Thymus (tissue), 11 donors: ENCODE measurements around the gene NCR2. TPM values are rescaled to one million over a fixed set of nuclear protein-coding genes. Genes with fewer than 3 reads are reported as not detected.

Source experiments
- DNase-seq, 9 donors: peaks; one replicate each; pipeline ENCODE4 v3.0.0-alpha.2; 2013; ENCODE audit warnings: low spot score in 9 of 9, low read depth in 6 of 9, missing footprints in 1 of 9
- H3K27ac ChIP-seq, 2 donors: one replicate each; pipeline ENCODE4 v1.5.1; 2013; ENCODE audit warnings: control low read depth in 1 of 2, low read depth in 1 of 2, low read length in 1 of 2, mild to moderate bottlenecking in 1 of 2, moderate library complexity in 1 of 2
- H3K27me3 ChIP-seq, 2 donors: one replicate each; pipeline ENCODE4 v1.5.1; 2013; ENCODE audit warnings: low read length in 1 of 2; ENCODE audit not compliant: control insufficient read depth in 2 of 2, insufficient read depth in 1 of 2
- H3K36me3 ChIP-seq, 2 donors: one replicate each; pipeline ENCODE4 v1.5.1; 2013; ENCODE audit warnings: low read length in 1 of 2, mild to moderate bottlenecking in 1 of 2, moderate library complexity in 1 of 2; ENCODE audit not compliant: control insufficient read depth in 2 of 2, insufficient read depth in 2 of 2
- H3K4me1 ChIP-seq, 2 donors: one replicate each; pipeline ENCODE4 v1.5.1; 2013; ENCODE audit warnings: low read length in 2 of 2; ENCODE audit not compliant: control insufficient read depth in 2 of 2, insufficient read depth in 2 of 2
- H3K4me3 ChIP-seq, 2 donors: one replicate each; pipeline ENCODE4 v1.5.1; 2013; ENCODE audit warnings: low read length in 2 of 2, control low read depth in 1 of 2, mild to moderate bottlenecking in 1 of 2
- H3K9me3 ChIP-seq, 2 donors: one replicate each; pipeline ENCODE4 v1.5.1; 2013; ENCODE audit warnings: low read length in 1 of 2, mild to moderate bottlenecking in 1 of 2; ENCODE audit not compliant: control insufficient read depth in 2 of 2, insufficient read depth in 1 of 2
- whole genome bisulfite sequencing: extraction: QIAGEN DNeasy Blood & Tissue Kit; methylation state at CpG from one replicate; pipeline ENCODE4 v1.1.7; 2013; 5-methylcytosine and 5-hydroxymethylcytosine counted together
- polyA plus RNA-seq: library from polyadenylated mRNA; stranded (reverse); fragments of 200-250 nt; gene quantifications from one replicate; pipeline ENCODE4 v1.2.3, GENCODE V29; 2013
- total RNA-seq: library from RNA; stranded (reverse); fragments of 120-200 nt; gene quantifications from one replicate; pipeline ENCODE4 v1.2.4, GENCODE V29; 2013
- donor health status: healthy.

NCR2 gene
- total and polyA plus RNA-seq, 2 donors: not detected

DNA sequence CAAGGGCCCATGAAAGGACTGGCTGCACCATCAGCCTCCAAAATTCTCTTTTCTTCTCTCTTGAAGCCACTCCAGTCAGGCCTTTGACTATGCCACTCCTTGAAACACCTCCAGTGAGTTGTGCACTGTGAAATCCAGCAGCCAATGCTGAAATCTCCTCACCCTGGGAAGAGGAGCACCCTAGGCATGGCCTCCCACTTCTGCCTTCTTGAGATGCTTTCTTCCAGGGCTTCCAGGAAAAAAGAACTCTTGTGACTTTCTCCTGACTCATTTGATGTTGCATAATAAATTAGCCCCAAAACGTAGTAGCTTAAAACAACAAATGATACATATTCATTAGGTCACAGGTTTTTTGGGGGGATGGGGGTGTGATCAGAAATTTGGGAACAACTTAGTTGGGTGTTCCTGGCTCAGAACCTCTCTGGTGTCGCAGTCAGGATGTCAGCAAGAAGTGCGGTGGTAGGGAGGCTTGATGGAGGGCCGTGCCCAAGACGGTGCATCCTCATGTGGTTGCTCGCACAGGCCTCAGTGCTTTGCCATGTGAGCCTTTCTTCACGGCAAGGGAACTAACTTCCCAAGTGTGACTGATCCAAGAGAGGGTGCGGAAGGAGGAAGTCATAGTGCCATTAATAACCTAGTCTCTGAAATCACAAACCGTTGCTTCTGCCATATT, 12.1 kb downstream of the NCR2 start:
- Histone ChIP-seq H3K27ac (no peak overlapping the region), H3K36me3 (no peaks in the 10 kb centered on the region), H3K9me3 (no peaks in the 10 kb centered on the region), H3K4me3 (no peak overlapping the region), H3K4me1 (peaks cover 22 to 29% of the 10 kb centered on the region in 2 donors), H3K27me3 (no peaks in the 10 kb centered on the region)
- WGBS: 91% methylated on average over 9 of the region's 9 CpGs
- DNase-seq: no peak

DNA sequence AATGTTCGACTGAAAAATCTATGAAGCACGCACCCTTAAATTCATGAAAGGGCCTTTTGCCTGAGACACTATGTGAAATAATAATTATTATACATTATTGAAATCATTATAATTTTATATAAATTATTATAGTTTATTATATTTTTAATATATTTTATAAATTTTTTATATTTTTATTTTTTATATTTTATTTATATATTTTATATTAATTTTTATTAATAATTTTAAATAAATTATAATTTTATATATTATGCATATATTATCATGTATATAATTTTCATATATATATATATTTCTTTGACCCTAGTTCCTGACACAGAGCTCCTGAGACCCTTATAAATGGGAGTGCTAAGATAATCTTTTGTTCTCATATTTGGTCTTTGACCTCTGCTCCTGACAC, 13.5 kb downstream of the NCR2 start:
- 98% methylated on average over 2 of the region's 2 CpGs for whole genome bisulfite sequencing
- Histone ChIP-seq H3K4me1 (peaks cover 14 to 25% of the 10 kb centered on the region in 2 donors), H3K27ac (no peak overlapping the region), H3K27me3 (no peaks in the 10 kb centered on the region), H3K9me3 (no peaks in the 10 kb centered on the region), H3K36me3 (no peaks in the 10 kb centered on the region), H3K4me3 (no peak overlapping the region)
- DNase-seq: no peak

DNA sequence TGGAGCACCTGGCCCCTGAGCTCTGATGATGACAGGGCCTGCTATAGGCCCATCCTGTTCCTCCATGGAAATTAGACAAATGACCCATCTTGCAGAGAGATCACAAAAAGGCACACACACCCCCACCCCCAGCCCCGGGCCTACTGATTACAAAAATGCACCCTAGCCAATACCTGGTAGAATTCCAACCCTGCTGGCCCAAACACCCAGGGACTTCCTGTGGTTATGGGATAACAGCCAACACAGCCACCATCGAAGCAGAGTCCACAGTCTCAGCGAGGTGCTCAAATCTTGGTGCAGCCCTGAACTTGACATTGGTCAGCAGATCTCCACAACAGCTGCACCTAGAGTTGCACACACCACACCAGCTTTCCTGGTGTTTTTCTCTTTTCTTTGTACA, 17.0 kb downstream of the NCR2 start:
- DNase-seq: no peak
- Histone ChIP-seq H3K4me3 (no peak overlapping the region), H3K27me3 (no peaks in the 10 kb centered on the region), H3K4me1 (no peaks in the 10 kb centered on the region), H3K9me3 (no peaks in the 10 kb centered on the region), H3K36me3 (no peaks in the 10 kb centered on the region), H3K27ac (no peak overlapping the region)
- WGBS: 12% methylated on average over 3 of the region's 3 CpGs

DNA sequence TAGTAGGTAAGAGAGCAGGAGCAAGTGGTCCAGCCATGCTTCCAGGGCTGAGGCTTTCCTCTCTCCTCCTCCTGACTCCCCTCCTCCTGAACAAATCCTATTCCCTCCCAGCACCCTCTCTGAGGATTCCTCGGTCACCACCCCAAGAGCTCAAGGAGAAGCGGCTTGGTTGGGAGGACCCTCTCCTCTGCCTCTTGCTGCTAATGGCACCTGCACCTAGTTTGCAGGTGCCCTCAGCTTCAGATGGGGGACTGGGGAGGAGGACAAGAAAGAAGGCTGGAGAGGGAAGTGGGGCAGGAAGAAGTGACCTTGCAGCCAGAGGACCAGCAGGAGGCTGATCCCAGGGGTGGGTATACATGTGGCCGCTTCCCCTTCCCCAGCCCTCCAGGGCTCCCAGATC, 17.5 kb downstream of the NCR2 start:
- 96% methylated on average over 3 of the region's 3 CpGs for WGBS
- H3K4me3 ChIP-seq: no peak overlapping the region
- no peaks in the 10 kb centered on the region for H3K4me1 ChIP-seq
- no peaks in the 10 kb centered on the region for H3K27me3 ChIP-seq
- no peak for DNase-seq
- no peak overlapping the region for H3K27ac ChIP-seq
- no peaks in the 10 kb centered on the region for H3K9me3 ChIP-seq
- H3K36me3 ChIP-seq: no peaks in the 10 kb centered on the region

DNA sequence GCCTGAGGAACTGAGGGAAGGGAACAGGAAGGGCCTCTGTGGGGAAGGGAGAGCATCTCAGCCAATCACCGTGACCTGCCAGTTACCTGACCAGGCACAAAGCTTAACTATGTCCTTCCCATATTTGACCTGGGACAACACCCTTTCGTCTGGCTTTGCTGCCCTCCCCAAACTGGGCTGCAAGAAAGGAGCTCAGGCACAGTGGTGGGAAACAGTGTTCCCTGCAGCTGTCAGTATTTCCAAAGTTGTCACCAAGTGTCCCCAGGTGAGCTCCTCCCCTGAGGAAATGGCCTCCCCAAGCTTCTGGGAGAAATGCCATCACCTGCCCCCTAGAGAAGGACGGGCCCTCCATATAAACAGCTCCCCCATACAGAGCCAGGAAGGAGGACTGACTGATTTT, 17.9 kb downstream of the NCR2 start:
- no peaks in the 10 kb centered on the region for H3K36me3 ChIP-seq
- H3K4me1 ChIP-seq: no peaks in the 10 kb centered on the region
- no peaks in the 10 kb centered on the region for H3K9me3 ChIP-seq
- 96% methylated on average over 3 of the region's 3 CpGs for WGBS
- no peak overlapping the region for H3K27ac ChIP-seq
- DNase-seq: no peak
- H3K4me3 ChIP-seq: no peak overlapping the region
- H3K27me3 ChIP-seq: no peaks in the 10 kb centered on the region

DNA sequence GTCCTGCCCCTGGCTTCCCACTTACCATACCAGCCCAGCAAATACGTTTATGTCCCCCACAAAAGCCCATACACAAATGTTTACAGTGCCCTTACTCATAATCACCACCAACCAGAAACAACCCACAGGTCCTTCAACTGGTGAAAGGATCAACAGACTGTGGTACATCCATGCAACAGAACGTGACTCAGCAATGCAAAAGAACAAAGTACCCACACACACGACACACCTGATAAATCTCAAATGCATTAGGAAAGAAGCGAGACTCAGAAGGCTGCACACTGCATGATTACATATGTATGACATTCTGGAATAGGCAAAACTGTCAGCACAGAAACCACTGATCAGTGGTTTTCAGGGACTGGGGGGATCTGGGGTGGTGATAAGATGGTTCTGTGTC, 20.5 kb downstream of the NCR2 start:
- Histone ChIP-seq H3K4me1 (no peaks in the 10 kb centered on the region), H3K9me3 (peaks cover 4 to 11% of the 10 kb centered on the region in 2 donors), H3K27me3 (no peaks in the 10 kb centered on the region), H3K36me3 (no peaks in the 10 kb centered on the region), H3K4me3 (no peak overlapping the region), H3K27ac (no peak overlapping the region)
- no peak for DNase-seq
- WGBS: 89% methylated on average over 4 of the region's 4 CpGs

DNA sequence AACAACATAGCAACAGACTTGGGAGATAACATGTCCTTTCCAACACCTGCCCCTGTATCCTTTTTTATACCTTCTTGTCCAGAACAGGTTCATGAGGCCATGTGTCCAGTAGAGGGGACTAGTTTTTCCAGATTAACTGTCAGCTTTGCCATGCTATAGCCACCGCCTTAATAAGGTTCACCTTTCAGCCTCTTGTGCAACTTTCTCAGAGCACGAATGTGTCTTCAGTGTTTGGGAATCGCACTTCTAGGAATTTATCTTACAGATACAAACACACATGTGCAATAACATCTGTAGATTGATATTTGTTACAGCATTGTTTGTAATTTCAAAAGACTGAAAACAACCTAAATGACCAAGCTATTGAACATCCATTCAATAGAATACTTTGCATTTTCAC, 21.4 kb downstream of the NCR2 start:
- Histone ChIP-seq H3K27me3 (no peaks in the 10 kb centered on the region), H3K4me3 (no peak overlapping the region), H3K36me3 (no peaks in the 10 kb centered on the region), H3K9me3 (peaks cover 4 to 11% of the 10 kb centered on the region in 2 donors), H3K27ac (no peak overlapping the region), H3K4me1 (no peaks in the 10 kb centered on the region)
- 97% methylated on average over 3 of the region's 3 CpGs for WGBS
- DNase-seq: no peak

DNA sequence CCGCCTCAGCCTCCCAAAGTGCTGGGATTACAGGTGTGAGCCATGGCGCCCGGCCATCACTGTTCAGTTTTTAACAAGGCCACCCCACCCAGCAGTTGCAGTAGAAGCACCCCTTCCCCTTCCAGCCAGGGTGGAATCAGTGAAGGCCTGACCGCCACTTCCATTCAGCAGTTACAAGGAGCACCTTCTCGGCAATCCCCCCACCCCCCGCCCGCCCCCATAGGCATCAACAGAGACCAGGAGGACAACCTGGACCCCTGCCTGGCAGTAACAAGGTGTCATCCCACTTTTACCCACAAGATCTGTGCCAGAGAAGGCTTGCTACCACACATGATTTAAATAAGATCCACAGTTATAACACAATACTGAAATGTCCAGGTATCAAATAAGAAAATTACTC, 23.1 kb downstream of the NCR2 start:
- DNase-seq: no peak
- WGBS: 97% methylated on average over 7 of the region's 7 CpGs
- no peak overlapping the region for H3K27ac ChIP-seq
- H3K36me3 ChIP-seq: no peaks in the 10 kb centered on the region
- no peaks in the 10 kb centered on the region for H3K27me3 ChIP-seq
- H3K4me1 ChIP-seq: no peaks in the 10 kb centered on the region
- peaks cover 4 to 11% of the 10 kb centered on the region in 2 donors for H3K9me3 ChIP-seq
- no peak overlapping the region for H3K4me3 ChIP-seq

DNA sequence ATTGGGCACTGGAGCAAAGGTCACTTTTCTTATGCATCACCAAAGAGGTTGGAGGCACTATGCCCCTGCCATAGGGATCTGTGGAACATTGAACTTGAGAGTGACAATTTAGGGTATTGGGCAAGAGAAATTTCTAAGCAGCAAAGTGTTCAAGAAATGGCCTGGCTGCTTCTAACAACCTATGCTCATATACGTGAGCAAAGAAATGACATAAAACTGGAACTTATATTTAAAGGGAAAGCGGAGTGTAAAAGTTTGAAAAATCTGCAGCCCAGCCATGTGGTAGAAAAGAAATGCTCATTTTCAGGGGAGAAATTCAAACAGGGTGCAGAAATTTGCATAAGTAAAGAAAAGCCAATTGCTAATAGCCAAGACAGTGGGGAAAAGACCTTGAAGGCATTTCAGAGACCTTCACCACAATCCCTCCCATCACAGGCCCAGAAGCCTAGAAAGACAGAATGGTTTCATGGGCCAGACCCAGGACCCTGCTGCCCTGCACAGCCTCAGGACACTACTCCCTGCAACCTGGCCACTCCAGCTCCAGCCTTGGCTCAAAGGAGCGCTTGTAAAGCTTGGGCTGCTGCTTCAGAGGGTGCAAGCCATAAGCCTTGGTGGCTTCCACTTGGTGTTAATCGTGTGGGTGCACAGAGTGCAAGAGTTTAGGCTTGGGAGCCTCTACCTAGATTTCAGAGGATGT, 24.4 kb downstream of the NCR2 start:
- 83% methylated on average over 4 of the region's 4 CpGs for whole genome bisulfite sequencing

More for the DNA sequence above, 24.4 kb downstream of the NCR2 start:
- no peak for DNase-seq
- peaks cover 4 to 11% of the 10 kb centered on the region in 2 donors for H3K9me3 ChIP-seq
- no peak overlapping the region for H3K4me3 ChIP-seq
- H3K36me3 ChIP-seq: no peaks in the 10 kb centered on the region
- H3K27ac ChIP-seq: no peak overlapping the region
- no peaks in the 10 kb centered on the region for H3K4me1 ChIP-seq
- no peaks in the 10 kb centered on the region for H3K27me3 ChIP-seq
